ENCODE results near the gene ESR1. TPM values are rescaled to one million over a fixed set of nuclear protein-coding genes. Genes with fewer than 3 reads are reported as not detected.

ESR1 gene
- polyA plus RNA-seq, 1 donor (not counting 4 experiments of a cell fraction or from before 2014, with no cell fraction given) = 0.22 TPM

GRCh38 chr6:151850479-151851003 lies 43.1 kb downstream of the ESR1 start:
- no peak overlapping the region for H3K9ac ChIP-seq (ENCODE audit: control insufficient read depth, extremely low read depth, insufficient read depth, low read length)
- dilution Hi-C loops (cut with MboI; ENCODE audit: extremely low pct_ligation_motif_present, low sequenced_read_pairs) = no loop called here
- H3K4me3 ChIP-seq (ENCODE audit: control insufficient read depth in 2 of 3, extremely low read depth in 1 of 3, insufficient read depth in 2 of 3, low read depth in 1 of 3, low read length in 3 of 3) = no peak overlapping the region
- no peaks in the 10 kb centered on the region for H4K20me1 ChIP-seq (ENCODE audit: control insufficient read depth, extremely low read depth, insufficient read depth, low read length)
- H3K79me2 ChIP-seq (ENCODE audit: control insufficient read depth, insufficient read depth, low read length) = no peaks in the 10 kb centered on the region
- H3K36me3 ChIP-seq (ENCODE audit: control insufficient read depth in 2 of 2, extremely low read depth in 1 of 2, insufficient read depth in 2 of 2, low read length in 2 of 2) = no peaks in the 10 kb centered on the region
- H2AFZ ChIP-seq (ENCODE audit: control insufficient read depth, low read length) = no peak overlapping the region
- H3K4me1 ChIP-seq (ENCODE audit: control insufficient read depth, extremely low read depth, insufficient read depth, low read length) = no peaks in the 10 kb centered on the region
- no peak overlapping the region for H3K27ac ChIP-seq (ENCODE audit: control insufficient read depth, insufficient read depth, low read length)
- no peaks in the 10 kb centered on the region for H3K9me3 ChIP-seq (ENCODE audit: control insufficient read depth, low read depth, low read length)
- no peaks in the 10 kb centered on the region for H3K9me1 ChIP-seq (ENCODE audit: control insufficient read depth, extremely low read depth, insufficient read depth, low read length)
- TF ChIP-seq EZH2 (IDR thresholded peaks at IDR 0.05; ENCODE audit: low read length) = no peak
- FAIRE-seq = no peak
- DNase-seq (ENCODE audit: low read depth, low spot score) = no peak
- no peak overlapping the region for H3K4me2 ChIP-seq (ENCODE audit: control insufficient read depth, extremely low read depth, insufficient read depth, low read depth, low read length)
- H3K27me3 ChIP-seq (ENCODE audit: control insufficient read depth, extremely low read depth, insufficient read depth, low read length) = no peaks in the 10 kb centered on the region

GRCh38 chr6:151858294-151858693 lies 50.8 kb downstream of the ESR1 start:
- Histone ChIP-seq H3K9ac (ENCODE audit: control insufficient read depth, extremely low read depth, insufficient read depth, low read length) (no peak overlapping the region), H2AFZ (ENCODE audit: control insufficient read depth, low read length) (no peak overlapping the region), H3K36me3 (ENCODE audit: control insufficient read depth in 2 of 2, extremely low read depth in 1 of 2, insufficient read depth in 2 of 2, low read length in 2 of 2) (no peaks in the 10 kb centered on the region), H4K20me1 (ENCODE audit: control insufficient read depth, extremely low read depth, insufficient read depth, low read length) (no peaks in the 10 kb centered on the region), H3K4me2 (ENCODE audit: control insufficient read depth, extremely low read depth, insufficient read depth, low read depth, low read length) (no peak overlapping the region), H3K9me1 (ENCODE audit: control insufficient read depth, extremely low read depth, insufficient read depth, low read length) (no peaks in the 10 kb centered on the region), H3K27ac (ENCODE audit: control insufficient read depth, insufficient read depth, low read length) (no peak overlapping the region), H3K27me3 (ENCODE audit: control insufficient read depth, extremely low read depth, insufficient read depth, low read length) (no peaks in the 10 kb centered on the region), H3K4me1 (ENCODE audit: control insufficient read depth, extremely low read depth, insufficient read depth, low read length) (no peaks in the 10 kb centered on the region), H3K79me2 (ENCODE audit: control insufficient read depth, insufficient read depth, low read length) (no peaks in the 10 kb centered on the region), H3K9me3 (ENCODE audit: control insufficient read depth, low read depth, low read length) (no peaks in the 10 kb centered on the region), H3K4me3 (ENCODE audit: control insufficient read depth in 2 of 3, extremely low read depth in 1 of 3, insufficient read depth in 2 of 3, low read depth in 1 of 3, low read length in 3 of 3) (no peak overlapping the region)
- no peak for FAIRE-seq
- dilution Hi-C loops (cut with MboI; ENCODE audit: extremely low pct_ligation_motif_present, low sequenced_read_pairs) = no loop called here
- TF ChIP-seq CTCF (optimal IDR thresholded peaks at IDR 0.05 in 1 of 3, IDR thresholded peaks at IDR 0.05 in 1 of 3, conservative IDR thresholded peaks at IDR 0.05 in 1 of 3; ENCODE audit: extremely low read depth in 1 of 3, insufficient read depth in 2 of 3, low read length in 3 of 3) (no peak), EZH2 (IDR thresholded peaks at IDR 0.05; ENCODE audit: low read length) (no peak)
- no peak for DNase-seq (ENCODE audit: low read depth, low spot score)

- no peak for FAIRE-seq
- H3K79me2 ChIP-seq (ENCODE audit: control insufficient read depth, insufficient read depth, low read length) = no peaks in the 10 kb centered on the region
These were observed 55.0 kb downstream of the ESR1 start for GRCh38 chr6:151862461-151862860.

More at GRCh38 chr6:151862461-151862860, 55.0 kb downstream of the ESR1 start:
- no peak for DNase-seq (ENCODE audit: low read depth, low spot score)
- TF ChIP-seq EZH2 (IDR thresholded peaks at IDR 0.05; ENCODE audit: low read length) = no peak
- TF ChIP-seq CTCF (optimal IDR thresholded peaks at IDR 0.05 in 1 of 3, IDR thresholded peaks at IDR 0.05 in 1 of 3, conservative IDR thresholded peaks at IDR 0.05 in 1 of 3; ENCODE audit: extremely low read depth in 1 of 3, insufficient read depth in 2 of 3, low read length in 3 of 3) = no peak
- no peaks in the 10 kb centered on the region for H3K27me3 ChIP-seq (ENCODE audit: control insufficient read depth, extremely low read depth, insufficient read depth, low read length)
- H3K4me3 ChIP-seq (ENCODE audit: control insufficient read depth in 2 of 3, extremely low read depth in 1 of 3, insufficient read depth in 2 of 3, low read depth in 1 of 3, low read length in 3 of 3) = no peak overlapping the region
- H2AFZ ChIP-seq (ENCODE audit: control insufficient read depth, low read length) = no peak overlapping the region
- no peak overlapping the region for H3K27ac ChIP-seq (ENCODE audit: control insufficient read depth, insufficient read depth, low read length)
- dilution Hi-C loops (cut with MboI; ENCODE audit: extremely low pct_ligation_motif_present, low sequenced_read_pairs) = no loop called here
- H3K9me1 ChIP-seq (ENCODE audit: control insufficient read depth, extremely low read depth, insufficient read depth, low read length) = no peaks in the 10 kb centered on the region
- H3K9me3 ChIP-seq (ENCODE audit: control insufficient read depth, low read depth, low read length) = no peaks in the 10 kb centered on the region
- no peaks in the 10 kb centered on the region for H4K20me1 ChIP-seq (ENCODE audit: control insufficient read depth, extremely low read depth, insufficient read depth, low read length)
- H3K4me2 ChIP-seq (ENCODE audit: control insufficient read depth, extremely low read depth, insufficient read depth, low read depth, low read length) = no peak overlapping the region
- H3K4me1 ChIP-seq (ENCODE audit: control insufficient read depth, extremely low read depth, insufficient read depth, low read length) = no peaks in the 10 kb centered on the region
- H3K36me3 ChIP-seq (ENCODE audit: control insufficient read depth in 2 of 2, extremely low read depth in 1 of 2, insufficient read depth in 2 of 2, low read length in 2 of 2) = no peaks in the 10 kb centered on the region
- H3K9ac ChIP-seq (ENCODE audit: control insufficient read depth, extremely low read depth, insufficient read depth, low read length) = no peak overlapping the region

Data from keratinocyte (primary cell).